Panc1 (cell line): Measurements from ENCODE around the gene NFAT5. TPM values are rescaled to one million over a fixed set of nuclear protein-coding genes. Genes with fewer than 3 reads are reported as not detected.

Experiments
- ATAC-seq: fragments of 200-7000 bp; cut with Tn5 transposase; 2 replicates; pipeline ENCODE4 v1.9.1; 2020; ENCODE audit warnings: mild to moderate bottlenecking, moderate library complexity
- BruUV-seq: library from RNA; stranded (reverse); fragments of 400-500 nt; replicated peaks from 2 replicates; lab custom pipeline; 2021; lab: Mats Ljungman, UMichigan
- CTCF ChIA-PET: fragments of 300-600 bp; sonication (Branson Sonifier 250); formaldehyde crosslinking; loops from one replicate; lab custom pipeline; 2022; ENCODE audit warnings: antibody characterized with exemption; lab: Charles Lee
- POLR2A ChIA-PET: fragments of 300-600 bp; sonication (Branson Sonifier 250); formaldehyde crosslinking; loops from one replicate; lab custom pipeline; 2022; ENCODE audit warnings: antibody characterized with exemption; lab: Charles Lee
- DNase-seq: peaks from one replicate; pipeline ENCODE4 v3.0.0-alpha.2; 2010; ENCODE audit warnings: low read depth, low spot score
- H3K27ac ChIP-seq: 2 replicates; pipeline ENCODE4 v1.5.1; 2011; ENCODE audit warnings: mild to moderate bottlenecking, low read length, inconsistent platforms
- H3K27me3 ChIP-seq: fragments of 200-500 bp; sonication (Bioruptor generic); 2 replicates; pipeline ENCODE4 v1.6.0; 2014; ENCODE audit warnings: low read length, inconsistent platforms; ENCODE audit not compliant: control insufficient read depth, insufficient read depth
- H3K36me3 ChIP-seq: fragments of 200-500 bp; sonication (Bioruptor generic); 2 replicates; pipeline ENCODE4 v1.5.1; 2014; ENCODE audit warnings: inconsistent platforms, mild to moderate bottlenecking, low read length, moderate library complexity; ENCODE audit not compliant: control insufficient read depth, insufficient read depth
- H3K4me1 ChIP-seq: 2 replicates; pipeline ENCODE4 v1.5.1; 2011; ENCODE audit warnings: inconsistent platforms, mild to moderate bottlenecking, low read length, moderate library complexity; ENCODE audit not compliant: control insufficient read depth, insufficient read depth
- H3K4me3 ChIP-seq, 2 experiments: 2 replicates each; pipeline ENCODE4 v1.5.1; 2011 to 2012; ENCODE audit warnings: low read depth in 2 of 2, low read length in 2 of 2, mild to moderate bottlenecking in 2 of 2, inconsistent platforms in 1 of 2, moderate library complexity in 1 of 2
- H3K9me3 ChIP-seq: fragments of 200-500 bp; sonication (Bioruptor generic); 2 replicates; pipeline ENCODE4 v1.5.1; 2014; ENCODE audit warnings: low read depth, mild to moderate bottlenecking, inconsistent platforms, low read length, moderate library complexity; ENCODE audit not compliant: control insufficient read depth, insufficient read depth
- CTCF ChIP-seq: fragments of 450-650 bp; IDR thresholded peaks from 2 replicates; pipeline ENCODE4 v1.5.1; 2017; ENCODE audit warnings: mild to moderate bottlenecking
- POLR2AphosphoS5 ChIP-seq: IDR thresholded peaks from 2 replicates; pipeline ENCODE4 v1.6.1; 2012; ENCODE audit warnings: mild to moderate bottlenecking, low read depth, low read length, moderate library complexity
- REST ChIP-seq, 2 experiments: IDR thresholded peaks; 2 replicates each; pipeline ENCODE4 v1.6.1; 2011 to 2012; ENCODE audit warnings: low read depth in 2 of 2, control low read depth in 1 of 2, low read length in 1 of 2, mild to moderate bottlenecking in 1 of 2, moderate library complexity in 1 of 2; ENCODE audit not compliant: insufficient read depth in 1 of 2
- SIN3A ChIP-seq: IDR thresholded peaks from 2 replicates; pipeline ENCODE4 v1.6.1; 2012; ENCODE audit warnings: low read depth, mild to moderate bottlenecking, low read length, moderate library complexity, borderline replicate concordance; ENCODE audit not compliant: insufficient read depth
- TCF7L2 ChIP-seq: IDR thresholded peaks from 2 replicates; pipeline ENCODE4 v1.6.1; 2011; ENCODE audit warnings: mild to moderate bottlenecking, low read depth, low read length, inconsistent platforms
- in situ Hi-C: cut with HindIII; loops from 2 replicates; pipeline ENCODE4 v1.10.0; 2016; ENCODE audit warnings: low sequenced_read_pairs, low pct_unique_long_range_greater_than_20kb
- intact Hi-C: fragments of 100-400 bp; cut with micrococcal nuclease; formaldehyde crosslinking; loops from one replicate; pipeline ENCODE4 v1.10.0; 2022; ENCODE audit not compliant: unreplicated experiment
- total RNA-seq: library from RNA; stranded (reverse); gene quantifications from one replicate; pipeline ENCODE4 v1.2.1, GENCODE V29; 2021; ENCODE audit not compliant: unreplicated experiment

NFAT5 gene
- total RNA-seq, 1 experiment from 2014 or later = 57.0 TPM

DNA sequence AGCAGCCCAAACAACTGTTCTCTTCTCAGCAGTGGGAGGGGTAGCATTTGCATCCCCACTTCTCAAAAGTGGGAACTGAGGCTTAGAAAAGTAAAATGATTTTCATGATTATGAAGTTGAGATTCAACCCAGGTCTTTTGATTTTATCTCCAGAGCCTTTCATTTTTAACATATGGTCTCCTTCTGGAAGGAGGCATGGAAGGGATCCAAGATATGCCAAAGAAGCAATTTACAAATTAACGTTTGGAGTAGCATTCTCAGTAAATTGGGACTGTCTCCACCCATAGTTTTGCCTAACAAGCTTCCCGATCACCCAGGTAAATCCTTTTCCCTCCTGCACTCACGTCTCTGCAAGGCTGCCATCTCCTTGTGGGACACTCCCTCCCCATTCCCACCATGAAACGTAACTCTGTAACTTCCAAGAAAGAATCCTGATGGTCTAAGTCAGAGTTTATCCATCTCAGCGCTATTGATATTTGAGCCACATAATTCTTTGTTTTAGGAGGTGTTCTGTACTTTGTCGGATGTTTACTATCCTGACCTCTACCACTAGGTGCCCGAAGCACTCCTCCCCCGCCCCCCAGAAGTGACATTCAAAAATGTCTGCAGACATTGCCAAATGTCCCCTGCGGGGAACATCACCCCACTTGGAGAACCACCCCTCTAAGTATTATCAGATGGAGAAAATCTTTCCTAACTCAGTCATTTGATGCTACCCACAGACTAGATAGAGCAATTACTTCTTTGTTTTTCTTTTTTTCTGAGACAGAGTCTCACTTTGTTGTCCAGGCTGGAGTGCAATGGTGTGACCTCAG lies 32.9 kb upstream of the NFAT5 start:
- in situ Hi-C loops (no loop called here), intact Hi-C loops (no loop called here)
- no peak for ATAC-seq
- H3K27me3 ChIP-seq = no peaks in the 10 kb centered on the region
- no TSS peak for BruUV-seq
- no peaks in the 10 kb centered on the region for H3K36me3 ChIP-seq
- TF ChIP-seq CTCF (no peak), POLR2AphosphoS5 (no peak), SIN3A (no peak), TCF7L2 (no peak), REST (IDR thresholded peaks at IDR 0.05; ENCODE audit: insufficient read depth in 1 of 2, low read depth in 2 of 2, low read length in 1 of 2) (no peak)
- H3K27ac ChIP-seq = peak overlapping the region; percentile 71
- CTCF ChIA-PET = no interaction called here
- no peaks in the 10 kb centered on the region for H3K9me3 ChIP-seq
- peaks cover 41% of the 10 kb centered on the region for H3K4me1 ChIP-seq
- DNase-seq = no peak
- POLR2A ChIA-PET = no interaction called here
- no peak overlapping the region for H3K4me3 ChIP-seq

- peaks cover 32% of the 10 kb centered on the region for H3K4me1 ChIP-seq
- BruUV-seq = no TSS peak
- TF ChIP-seq CTCF (no peak), TCF7L2 (no peak), SIN3A (no peak), POLR2AphosphoS5 (no peak), REST (IDR thresholded peaks at IDR 0.05; ENCODE audit: insufficient read depth in 1 of 2, low read depth in 2 of 2, low read length in 1 of 2) (no peak)
- H3K36me3 ChIP-seq = no peaks in the 10 kb centered on the region
- ATAC-seq (no peak), DNase-seq (no peak)
- H3K27ac ChIP-seq = peak overlapping the region; percentile 61; the same call in 1 of the 2 replicates
- in situ Hi-C loops (no loop called here), intact Hi-C loops (no loop called here)
- no peak overlapping the region for H3K4me3 ChIP-seq
- ChIA-PET CTCF (no interaction called here), POLR2A (no interaction called here)
- H3K27me3 ChIP-seq = no peaks in the 10 kb centered on the region
- H3K9me3 ChIP-seq = no peaks in the 10 kb centered on the region
Observed at GRCh38 chr16:69534720-69535119, 31.0 kb upstream of the NFAT5 start.
